Upper lobe of right lung (tissue), 1 donor: ENCODE results near the gene C1orf116. TPM values are rescaled to one million over a fixed set of nuclear protein-coding genes. Genes with fewer than 3 reads are reported as not detected.

Experiments
- ATAC-seq: fragments of 200-7000 bp; cut with Tn5 transposase; one replicate; pipeline ENCODE4 v1.9.1; 2020; ENCODE audit warnings: mild to moderate bottlenecking, moderate library complexity
- DNase-seq: peaks from one replicate; pipeline ENCODE4 v3.0.0-alpha.2; 2020
- H3K27ac ChIP-seq: fragments of 200-600 bp; one replicate; pipeline ENCODE4 v1.8.0; 2022
- H3K27me3 ChIP-seq: fragments of 200-600 bp; one replicate; pipeline ENCODE4 v1.8.0; 2022; ENCODE audit warnings: mild to moderate bottlenecking
- H3K36me3 ChIP-seq: fragments of 200-600 bp; one replicate; pipeline ENCODE4 v1.8.0; 2022
- H3K4me1 ChIP-seq: fragments of 200-600 bp; one replicate; pipeline ENCODE4 v1.8.0; 2022
- H3K4me3 ChIP-seq: fragments of 200-600 bp; one replicate; pipeline ENCODE4 v1.8.0; 2022; ENCODE audit warnings: mild to moderate bottlenecking
- H3K9me3 ChIP-seq: fragments of 200-600 bp; one replicate; pipeline ENCODE4 v1.8.0; 2022
- intact Hi-C: fragments of 100-400 bp; cut with DNase I; formaldehyde crosslinking; loops from one replicate; pipeline ENCODE4 v1.11.0; 2022
- total RNA-seq: library from RNA; stranded (reverse); fragmentation: NEBNext Ultra II Directional; extraction: Animal tissue kit (Norgen Biotek cat#: 25700); gene quantifications from one replicate; pipeline ENCODE4 v1.2.1, GENCODE V29; 2021
- TF ChIP-seq, protein P1 (sequence below): fragments of 200-600 bp; IDR thresholded peaks from one replicate; pipeline ENCODE4 v1.8.0; 2022; ENCODE audit warnings: antibody characterized with exemption
- donor health status: DM: no; HTN: yes; CAD: no; lungs with severe emphysema.

Gene C1orf116
- total RNA-seq, 1 donor from 2014 or later: 128 TPM

DNA sequence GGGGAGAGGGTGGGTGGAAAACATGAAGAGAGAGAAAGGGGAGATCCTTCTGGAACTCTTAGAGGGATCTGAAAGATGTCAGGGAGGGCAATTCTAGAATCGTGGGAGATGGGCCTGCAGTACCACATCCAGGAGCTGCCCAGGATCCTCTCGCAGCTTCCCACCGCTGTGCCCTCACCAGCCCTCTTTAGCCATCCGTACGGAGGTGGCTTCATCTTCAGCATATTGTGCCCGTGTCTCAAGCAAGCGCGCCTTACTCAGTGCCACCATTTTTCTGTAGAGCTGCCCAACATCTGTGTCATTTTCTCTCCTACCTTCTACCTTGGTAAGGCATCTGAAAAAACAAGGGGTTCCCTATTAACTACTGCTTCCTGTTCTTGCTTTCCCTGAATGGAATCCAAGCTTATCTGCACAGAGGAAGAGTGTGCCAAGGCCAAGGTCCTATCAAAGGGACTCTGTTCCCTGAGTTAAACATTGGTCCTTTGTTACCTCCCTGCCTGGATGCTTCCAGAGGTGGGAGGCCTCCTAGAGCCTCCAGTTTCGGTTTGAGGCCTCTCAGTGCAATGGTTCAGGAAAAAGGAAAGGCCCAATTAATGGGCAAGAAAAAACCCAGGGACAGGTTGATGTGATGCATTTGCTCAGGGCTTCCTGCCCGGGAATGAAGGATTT, 23.2 kb downstream of the C1orf116 start:
- H3K27me3 ChIP-seq: no peaks in the 10 kb centered on the region

DNA sequence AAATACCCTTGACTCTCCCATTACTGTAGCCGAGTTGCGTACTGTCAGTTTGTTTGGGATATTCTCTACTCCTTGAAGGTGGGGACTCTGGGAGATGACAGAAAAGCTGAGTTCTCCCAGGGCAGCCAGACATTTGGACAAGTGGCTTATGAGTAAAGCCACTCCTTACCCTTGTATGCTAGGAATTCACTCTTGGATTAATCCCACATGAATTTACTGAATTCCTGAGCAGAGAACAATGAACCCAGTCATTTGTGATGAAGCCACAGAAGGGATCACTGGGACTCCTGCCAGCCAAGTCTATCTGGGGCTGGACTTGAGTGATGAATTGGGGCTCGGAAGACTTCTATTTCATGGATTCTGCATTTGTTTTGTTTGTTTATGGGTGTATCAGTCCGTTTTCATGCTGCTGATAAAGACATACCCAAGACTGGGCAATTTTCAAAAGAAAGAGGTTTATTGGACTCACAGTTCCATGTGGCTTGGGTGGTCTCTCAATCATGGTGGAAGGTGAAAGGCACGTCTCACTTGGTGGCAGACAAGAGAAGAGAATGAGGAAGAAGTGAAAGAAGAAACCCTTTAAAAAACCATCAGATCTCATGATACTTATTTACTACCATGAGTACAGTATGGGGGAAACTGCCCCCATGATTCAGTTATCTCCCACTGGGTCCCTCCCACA, 25.1 kb downstream of the C1orf116 start:
- H3K27ac ChIP-seq: peak overlapping the region; percentile 77
- TF ChIP-seq, protein P1, sequence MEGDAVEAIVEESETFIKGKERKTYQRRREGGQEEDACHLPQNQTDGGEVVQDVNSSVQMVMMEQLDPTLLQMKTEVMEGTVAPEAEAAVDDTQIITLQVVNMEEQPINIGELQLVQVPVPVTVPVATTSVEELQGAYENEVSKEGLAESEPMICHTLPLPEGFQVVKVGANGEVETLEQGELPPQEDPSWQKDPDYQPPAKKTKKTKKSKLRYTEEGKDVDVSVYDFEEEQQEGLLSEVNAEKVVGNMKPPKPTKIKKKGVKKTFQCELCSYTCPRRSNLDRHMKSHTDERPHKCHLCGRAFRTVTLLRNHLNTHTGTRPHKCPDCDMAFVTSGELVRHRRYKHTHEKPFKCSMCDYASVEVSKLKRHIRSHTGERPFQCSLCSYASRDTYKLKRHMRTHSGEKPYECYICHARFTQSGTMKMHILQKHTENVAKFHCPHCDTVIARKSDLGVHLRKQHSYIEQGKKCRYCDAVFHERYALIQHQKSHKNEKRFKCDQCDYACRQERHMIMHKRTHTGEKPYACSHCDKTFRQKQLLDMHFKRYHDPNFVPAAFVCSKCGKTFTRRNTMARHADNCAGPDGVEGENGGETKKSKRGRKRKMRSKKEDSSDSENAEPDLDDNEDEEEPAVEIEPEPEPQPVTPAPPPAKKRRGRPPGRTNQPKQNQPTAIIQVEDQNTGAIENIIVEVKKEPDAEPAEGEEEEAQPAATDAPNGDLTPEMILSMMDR: no peak
- no peaks in the 10 kb centered on the region for H3K36me3 ChIP-seq
- ATAC-seq: peak; percentile 48
- H3K4me3 ChIP-seq: no peak overlapping the region
- no peaks in the 10 kb centered on the region for H3K27me3 ChIP-seq
- peaks cover 23% of the 10 kb centered on the region for H3K4me1 ChIP-seq
- no peaks in the 10 kb centered on the region for H3K9me3 ChIP-seq
- no peak for DNase-seq
- intact Hi-C loops: no loop called here

More for the DNA sequence above, 23.2 kb downstream of the C1orf116 start:
- Histone ChIP-seq H3K36me3 (no peaks in the 10 kb centered on the region), H3K4me3 (no peak overlapping the region), H3K9me3 (no peaks in the 10 kb centered on the region), H3K27ac (peak overlapping the region; percentile 77), H3K4me1 (peaks cover 23% of the 10 kb centered on the region)
- DNase-seq: no peak
- ATAC-seq: no peak
- TF ChIP-seq, protein P1: no peak
- intact Hi-C loops: no loop called here

DNA sequence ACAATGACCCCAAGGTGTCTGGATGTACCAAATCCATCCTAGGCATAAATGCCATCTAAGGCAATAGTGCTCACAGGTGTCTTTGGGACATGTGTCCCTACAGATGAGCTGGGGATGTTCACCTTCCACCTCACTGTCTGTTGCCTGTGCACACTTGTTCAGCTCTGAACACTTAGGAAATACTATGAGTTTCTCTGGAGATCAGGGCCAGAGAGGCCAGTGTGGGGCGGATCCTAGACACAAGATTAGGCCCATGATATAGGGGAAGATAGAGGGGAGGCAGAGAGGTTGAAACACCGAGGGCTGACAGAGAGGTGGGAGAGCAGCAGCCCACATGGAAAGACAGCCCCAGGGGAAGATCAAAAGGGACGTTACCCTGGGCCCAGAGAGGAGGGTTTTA, 25.6 kb downstream of the C1orf116 start:
- intact Hi-C loops: no loop called here
- DNase-seq: no peak
- no peak overlapping the region for H3K4me3 ChIP-seq

DNA sequence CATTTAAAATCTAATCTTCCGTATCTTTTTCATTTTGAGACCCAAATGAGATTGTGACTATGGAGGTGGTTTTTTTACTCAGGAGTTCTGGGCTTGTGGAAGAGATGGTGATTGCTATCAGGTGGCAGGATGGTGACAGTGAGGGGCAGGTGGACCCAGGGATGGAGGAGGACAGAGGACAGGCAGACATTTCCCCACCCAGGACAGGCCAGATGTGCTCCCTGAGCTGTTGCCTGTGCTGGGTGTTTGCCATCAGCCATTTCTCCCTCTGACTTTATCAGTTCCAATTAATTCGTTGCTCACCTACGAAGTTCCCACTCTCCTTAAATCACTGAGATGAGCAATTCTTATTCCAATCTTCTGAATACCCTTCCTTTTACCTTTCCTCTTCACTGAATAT, 26.5 kb downstream of the C1orf116 start:
- H3K27me3 ChIP-seq: no peaks in the 10 kb centered on the region
- no peak for ATAC-seq
- peak overlapping the region; percentile 39 for H3K27ac ChIP-seq
- H3K36me3 ChIP-seq: no peaks in the 10 kb centered on the region
- no peak for DNase-seq
- no peak overlapping the region for H3K4me3 ChIP-seq
- intact Hi-C loops: no loop called here
- H3K4me1 ChIP-seq: peaks cover 26% of the 10 kb centered on the region
- H3K9me3 ChIP-seq: no peaks in the 10 kb centered on the region
- TF ChIP-seq, protein P1: no peak

More for the DNA sequence above, 25.6 kb downstream of the C1orf116 start:
- no peaks in the 10 kb centered on the region for H3K9me3 ChIP-seq
- no peak for ATAC-seq
- peak overlapping the region; percentile 77 for H3K27ac ChIP-seq
- H3K36me3 ChIP-seq: no peaks in the 10 kb centered on the region
- peaks cover 25% of the 10 kb centered on the region for H3K4me1 ChIP-seq
- TF ChIP-seq, protein P1: no peak
- no peaks in the 10 kb centered on the region for H3K27me3 ChIP-seq

- peaks cover 26% of the 10 kb centered on the region for H3K4me1 ChIP-seq
- no peaks in the 10 kb centered on the region for H3K36me3 ChIP-seq
- TF ChIP-seq, protein P1: peak; percentile 71
- DNase-seq (no peak), ATAC-seq (peak; percentile 65)
- no peak overlapping the region for H3K4me3 ChIP-seq
- peak overlapping the region; percentile 39 for H3K27ac ChIP-seq
- no peaks in the 10 kb centered on the region for H3K9me3 ChIP-seq
- intact Hi-C loops: no loop called here
- H3K27me3 ChIP-seq: no peaks in the 10 kb centered on the region
Observed at GRCh38 chr1:207004931-207005830, 27.4 kb downstream of the C1orf116 start.
